Uterus (tissue), 4 donors: ENCODE data around the gene SGIP1. TPM values are rescaled to one million over a fixed set of nuclear protein-coding genes. Genes with fewer than 3 reads are reported as not detected.
"Not testable (repeated sequence)": the region's sequence is repeated elsewhere in the genome, so short reads cannot be mapped to it uniquely, and the experiment has no call there.

Experiments used
- DNase-seq, 2 donors: peaks; one replicate each; pipeline ENCODE4 v3.0.0-alpha.2; 2019 to 2020
- H3K27ac ChIP-seq, 2 donors: fragments of 200-600 bp; sonication (generic); 1 replicate in 1 of 2; 2 replicates in 1 of 2; pipeline ENCODE4 v1.5.1; 2016 to 2018
- H3K27me3 ChIP-seq, 2 donors: fragments of 200-600 bp; sonication (generic); one replicate each; pipeline ENCODE4 v1.5.1; 2018 to 2019; ENCODE audit warnings: control low read depth in 1 of 2
- H3K36me3 ChIP-seq, 2 donors: fragments of 200-600 bp; sonication (generic); one replicate each; pipeline ENCODE4 v1.5.1; 2019; ENCODE audit warnings: control low read depth in 1 of 2
- H3K4me1 ChIP-seq, 2 donors: fragments of 200-600 bp; sonication (generic); one replicate each; pipeline ENCODE4 v1.5.1; 2018 to 2019; ENCODE audit warnings: control low read depth in 1 of 2
- H3K4me3 ChIP-seq, 2 donors: fragments of 200-600 bp; sonication (generic); 1 replicate in 1 of 2; 2 replicates in 1 of 2; pipeline ENCODE4 v1.5.1; 2018 to 2019; ENCODE audit warnings: mild to moderate bottlenecking in 1 of 2
- H3K9me3 ChIP-seq, 2 donors: fragments of 200-600 bp; sonication (generic); one replicate each; pipeline ENCODE4 v1.5.1; 2019; ENCODE audit warnings: control low read depth in 1 of 2
- CTCF ChIP-seq, 4 experiments: fragments of 200-600 bp in 2 of 4; fragments of 450-650 bp in 2 of 4; sonication (generic) in 2 of 4; IDR thresholded peaks; one replicate each; pipeline ENCODE4 v1.5.1; 2016 to 2019; ENCODE audit warnings: antibody characterized with exemption in 4 of 4, mild to moderate bottlenecking in 2 of 4, moderate library complexity in 1 of 4
- POLR2A ChIP-seq, 2 donors: fragments of 450-650 bp; IDR thresholded peaks; one replicate each; pipeline ENCODE4 v1.6.1; 2016; ENCODE audit warnings: antibody characterized with exemption in 2 of 2, mild to moderate bottlenecking in 1 of 2, moderate library complexity in 1 of 2
- intact Hi-C: fragments of 100-400 bp; cut with DNase I; formaldehyde crosslinking; loops from one replicate; pipeline ENCODE4 v1.15.1; 2023; ENCODE audit warnings: low total_unique reads
- total RNA-seq, 4 donors: library from RNA; depleted of rRNA in 3 of 4; stranded (reverse); fragments of >200 nt in 3 of 4; gene quantifications; one replicate each; pipeline versions ENCODE4 v1.1.0 to v1.2.4, GENCODE V29; 2014 to 2023
- donor health status: DM: yes; HTN: yes; CAD: no.

The SGIP1 gene
- total RNA-seq, 4 donors from 2014 or later: 2.8 to 23.0 (median 6.4) TPM

GRCh38 chr1:66775646-66776045, 241.7 kb downstream of the SGIP1 start:
- DNase-seq: no peak
- Histone ChIP-seq H3K4me1 (no peaks in the 10 kb centered on the region), H3K4me3 (no peak overlapping the region), H3K36me3 (no peaks in the 10 kb centered on the region), H3K9me3 (no peaks in the 10 kb centered on the region), H3K27ac (no peak overlapping the region), H3K27me3 (no peaks in the 10 kb centered on the region)
- no peak for TF ChIP-seq CTCF (IDR thresholded peaks at IDR 0.05)
- no peak for TF ChIP-seq POLR2A (IDR thresholded peaks at IDR 0.05)
- intact Hi-C loops: no loop called here

- no peaks in the 10 kb centered on the region for H3K9me3 ChIP-seq
- no peak for TF ChIP-seq POLR2A (IDR thresholded peaks at IDR 0.05)
- TF ChIP-seq CTCF (IDR thresholded peaks at IDR 0.05): no peak
- DNase-seq: no peak
- no peaks in the 10 kb centered on the region for H3K36me3 ChIP-seq
- no peaks in the 10 kb centered on the region for H3K27me3 ChIP-seq
- intact Hi-C loops: no loop called here
- H3K27ac ChIP-seq: no peak overlapping the region
- H3K4me3 ChIP-seq: no peak overlapping the region
- no peaks in the 10 kb centered on the region for H3K4me1 ChIP-seq
Observed at GRCh38 chr1:66777831-66778230, 243.9 kb downstream of the SGIP1 start.

- no peak overlapping the region for H3K4me3 ChIP-seq
- intact Hi-C loops: no loop called here
- no peaks in the 10 kb centered on the region for H3K9me3 ChIP-seq
- no peaks in the 10 kb centered on the region for H3K36me3 ChIP-seq
- TF ChIP-seq CTCF (IDR thresholded peaks at IDR 0.05) (no peak), POLR2A (IDR thresholded peaks at IDR 0.05) (no peak)
- H3K27ac ChIP-seq: no peak overlapping the region
- no peaks in the 10 kb centered on the region for H3K27me3 ChIP-seq
- H3K4me1 ChIP-seq: no peaks in the 10 kb centered on the region
- DNase-seq: no peak
Observed at GRCh38 chr1:66778266-66778665, 244.3 kb downstream of the SGIP1 start.

GRCh38 chr1:66778969-66779368, 245.0 kb downstream of the SGIP1 start:
- no peak for DNase-seq
- Histone ChIP-seq H3K4me3 (no peak overlapping the region), H3K9me3 (no peaks in the 10 kb centered on the region), H3K27me3 (no peaks in the 10 kb centered on the region), H3K4me1 (no peaks in the 10 kb centered on the region), H3K36me3 (no peaks in the 10 kb centered on the region), H3K27ac (no peak overlapping the region)
- intact Hi-C loops: no loop called here
- TF ChIP-seq CTCF (IDR thresholded peaks at IDR 0.05): no peak

GRCh38 chr1:66779475-66780078, 245.6 kb downstream of the SGIP1 start:
- no peak for DNase-seq
- TF ChIP-seq CTCF (IDR thresholded peaks at IDR 0.05): no peak
- TF ChIP-seq POLR2A (IDR thresholded peaks at IDR 0.05): no peak
- Histone ChIP-seq H3K4me1 (no peaks in the 10 kb centered on the region), H3K9me3 (no peaks in the 10 kb centered on the region), H3K27ac (no peak overlapping the region), H3K4me3 (no peak overlapping the region), H3K27me3 (no peaks in the 10 kb centered on the region), H3K36me3 (no peaks in the 10 kb centered on the region)
- intact Hi-C loops: no loop called here

- DNase-seq, H3K27me3 ChIP-seq, H3K36me3 ChIP-seq, H3K4me3 ChIP-seq, H3K9me3 ChIP-seq, H3K4me1 ChIP-seq, H3K27ac ChIP-seq, intact Hi-C loops: not testable (repeated sequence)
Observed at GRCh38 chr1:66785800-66786199, 251.8 kb downstream of the SGIP1 start.
